HG03565 (cell line): ENCODE measurements around the gene PLIN4.

Experiments used
- ATAC-seq: cut with Tn5 transposase; IDR thresholded peaks from one replicate; pipeline ENCODE4 v1.9.1; 2021; ENCODE audit warnings: mild to moderate bottlenecking, moderate library complexity; ENCODE audit not compliant: unreplicated experiment

Gene PLIN4

DNA sequence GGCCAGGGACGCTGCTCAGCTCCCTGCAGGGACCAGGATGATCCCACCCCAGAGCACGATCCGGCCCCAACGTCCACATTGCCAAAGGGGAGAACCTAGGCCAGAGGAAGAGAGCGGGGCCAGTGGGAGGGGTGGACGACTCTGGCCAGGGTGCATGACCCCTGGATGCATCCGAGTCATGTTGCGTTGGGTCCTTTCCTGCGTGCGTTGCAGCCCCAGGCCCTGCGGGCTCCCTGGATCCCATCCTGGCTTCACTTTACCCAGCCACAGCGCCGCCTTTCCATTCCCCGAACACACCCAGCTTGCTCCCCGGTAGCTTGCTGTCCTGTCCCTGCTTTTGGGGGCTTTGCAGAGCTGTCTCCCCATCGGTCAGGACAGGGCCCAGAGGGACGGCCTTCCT, 10.5 kb downstream of the PLIN4 start:
- no peak for ATAC-seq

DNA sequence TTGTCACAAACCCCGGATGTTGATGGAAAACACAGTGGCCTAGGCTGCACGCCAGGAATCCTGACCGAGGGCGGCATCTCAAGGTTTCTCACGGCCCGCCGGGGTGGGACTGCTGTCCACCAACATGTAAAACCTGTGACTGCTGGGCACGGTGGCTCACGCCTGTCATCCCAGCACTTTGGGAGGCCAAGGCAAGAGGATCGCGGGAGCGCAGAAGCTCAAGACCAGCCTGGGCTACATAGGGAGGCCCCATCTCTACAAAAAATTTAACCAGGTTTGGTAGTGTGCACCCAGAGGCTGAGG, 11.2 kb downstream of the PLIN4 start:
- ATAC-seq: no peak

DNA sequence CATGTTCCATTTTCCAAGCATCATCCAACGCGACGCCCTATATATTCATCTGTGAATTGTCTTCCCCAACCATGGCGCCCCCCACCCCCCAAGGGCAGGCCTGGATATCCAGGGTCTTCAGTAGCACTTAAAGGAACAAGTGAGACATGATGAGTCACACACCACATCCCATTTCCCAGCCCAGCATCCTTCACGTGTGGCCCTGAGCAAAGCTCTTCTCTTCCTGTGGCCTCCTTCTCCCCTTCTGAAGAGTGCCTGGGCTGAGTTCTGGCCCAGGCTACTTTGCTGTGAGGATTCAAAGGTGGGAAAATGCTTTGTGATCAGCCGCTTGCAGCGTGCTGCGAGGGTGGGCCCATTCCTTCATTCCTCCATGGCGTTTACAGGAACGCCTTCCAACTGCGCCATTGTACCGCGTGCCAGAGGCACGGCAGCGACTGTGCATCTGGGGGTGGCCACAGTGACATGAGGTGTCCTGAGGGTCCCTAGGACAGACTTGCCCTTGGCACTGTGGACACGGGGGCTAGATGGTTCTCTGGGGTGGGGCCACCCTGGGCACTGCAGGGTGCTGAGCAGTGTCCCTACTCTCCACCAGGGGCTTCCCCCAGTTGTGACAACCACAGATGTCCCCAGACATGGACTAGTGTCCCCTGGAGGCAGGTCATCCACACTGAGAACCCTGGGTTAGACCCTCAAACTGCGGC, 11.7 kb downstream of the PLIN4 start:
- no peak for ATAC-seq

DNA sequence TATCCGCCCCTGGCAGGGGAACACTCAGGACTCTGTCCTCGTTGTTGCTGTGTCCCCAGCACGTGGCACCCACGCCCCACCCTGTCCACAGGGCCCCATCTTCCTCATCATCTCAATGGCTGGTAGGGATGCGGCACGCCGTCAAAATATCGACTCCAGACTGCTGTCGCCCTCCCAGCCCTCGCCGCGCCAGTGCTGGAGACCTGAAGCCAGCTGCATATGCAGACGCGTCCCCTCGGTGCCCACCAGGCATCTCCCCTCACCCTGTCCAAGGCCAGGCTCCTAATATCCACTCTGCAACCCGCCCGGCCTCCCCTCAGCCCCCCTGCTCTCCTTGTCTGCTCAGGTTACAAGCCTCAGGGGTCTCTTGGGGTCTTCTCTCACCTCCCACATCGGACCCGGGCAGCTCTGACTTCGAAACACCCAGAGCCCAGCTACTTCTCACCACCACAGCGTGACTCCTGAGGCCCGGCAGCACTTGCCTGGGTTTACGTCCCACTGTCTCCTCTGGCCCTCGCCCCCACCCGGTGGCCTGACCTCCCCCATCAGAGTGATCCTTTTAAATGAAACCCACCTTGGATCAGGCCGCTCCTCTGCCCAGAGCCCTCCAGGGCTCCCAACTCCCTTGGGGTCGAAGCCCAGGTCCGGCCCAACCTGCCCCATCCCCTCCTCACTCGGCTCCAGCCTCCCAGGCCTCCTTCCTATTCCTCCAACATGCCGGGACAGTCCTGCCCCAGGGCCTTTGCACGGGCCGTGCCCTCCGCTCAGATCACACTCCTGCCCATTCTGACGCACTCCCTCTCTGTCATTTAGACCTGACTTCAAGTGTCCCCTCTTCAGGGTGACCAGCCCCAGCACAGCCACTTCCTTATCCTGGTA, 12.5 kb downstream of the PLIN4 start:
- no peak for ATAC-seq

DNA sequence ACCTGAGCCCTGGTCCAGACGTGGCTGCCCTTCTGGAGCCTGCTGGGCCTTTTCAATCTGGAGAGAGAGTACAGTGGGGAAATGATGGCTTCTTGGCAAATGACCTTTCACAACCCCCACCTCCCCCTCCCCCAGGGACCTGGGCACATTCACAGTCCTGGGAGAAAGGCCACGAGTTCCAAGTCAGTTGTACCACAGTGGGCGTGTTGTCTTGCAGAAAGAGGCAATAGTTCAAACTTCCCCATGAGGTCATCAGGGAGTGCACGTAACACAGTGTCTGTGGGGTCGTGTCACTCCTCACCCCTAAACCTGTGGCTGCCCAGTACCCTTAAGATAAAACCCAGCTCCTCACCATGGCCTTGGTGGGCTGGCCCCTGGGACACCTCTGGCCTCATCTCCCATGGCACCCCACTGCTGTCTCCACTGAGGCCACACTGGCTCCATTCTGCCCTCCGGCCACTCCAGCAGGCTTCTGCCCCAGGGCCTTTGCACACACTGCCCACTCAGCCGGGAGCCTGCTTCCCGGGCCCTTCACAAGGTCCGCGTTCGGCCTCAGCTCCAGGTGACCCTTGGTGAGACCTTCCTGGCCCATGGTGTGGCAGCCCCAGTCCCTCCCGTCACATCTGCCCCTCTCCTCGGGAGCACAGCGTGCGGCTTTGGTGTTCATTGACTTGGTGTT, 13.3 kb downstream of the PLIN4 start:
- ATAC-seq: no peak

DNA sequence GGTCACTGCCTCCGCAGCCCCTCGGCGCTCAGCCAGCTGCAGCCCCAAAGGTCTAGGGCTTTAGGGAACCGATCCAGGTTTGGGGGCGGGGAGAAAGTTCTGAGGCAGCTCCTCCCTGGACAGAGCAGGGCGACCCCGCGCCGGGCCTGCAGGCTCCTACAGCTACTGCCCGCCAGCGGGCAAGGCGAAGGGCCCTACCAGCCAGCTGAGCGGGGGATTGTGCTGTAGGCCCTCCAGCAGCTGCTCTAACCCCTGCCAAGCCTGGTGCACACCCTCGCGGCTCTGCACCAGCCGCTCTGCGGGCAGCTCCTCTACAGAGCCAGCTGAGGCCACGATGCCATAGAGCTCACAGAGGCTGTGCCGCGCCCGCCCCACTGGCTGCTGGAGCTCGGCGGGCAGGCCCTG, 14.0 kb downstream of the PLIN4 start:
- ATAC-seq: no peak

DNA sequence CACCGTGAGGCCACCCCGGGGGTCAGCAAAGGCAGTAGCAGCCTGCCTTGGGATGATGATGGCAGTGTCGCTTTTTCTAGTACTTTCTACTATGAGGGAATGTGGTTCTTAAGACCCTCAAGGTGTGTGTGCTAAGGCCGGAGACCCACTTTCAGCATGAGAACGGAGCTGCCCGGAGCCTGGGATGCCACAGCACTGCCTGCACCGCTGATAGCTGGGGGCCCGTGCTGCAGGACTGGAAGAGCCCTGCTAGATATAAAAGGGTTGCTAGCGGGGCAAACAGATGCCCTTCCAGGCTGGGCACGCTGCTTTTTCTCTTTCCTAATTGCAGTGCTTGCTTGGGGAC, 14.5 kb downstream of the PLIN4 start:
- no peak for ATAC-seq

DNA sequence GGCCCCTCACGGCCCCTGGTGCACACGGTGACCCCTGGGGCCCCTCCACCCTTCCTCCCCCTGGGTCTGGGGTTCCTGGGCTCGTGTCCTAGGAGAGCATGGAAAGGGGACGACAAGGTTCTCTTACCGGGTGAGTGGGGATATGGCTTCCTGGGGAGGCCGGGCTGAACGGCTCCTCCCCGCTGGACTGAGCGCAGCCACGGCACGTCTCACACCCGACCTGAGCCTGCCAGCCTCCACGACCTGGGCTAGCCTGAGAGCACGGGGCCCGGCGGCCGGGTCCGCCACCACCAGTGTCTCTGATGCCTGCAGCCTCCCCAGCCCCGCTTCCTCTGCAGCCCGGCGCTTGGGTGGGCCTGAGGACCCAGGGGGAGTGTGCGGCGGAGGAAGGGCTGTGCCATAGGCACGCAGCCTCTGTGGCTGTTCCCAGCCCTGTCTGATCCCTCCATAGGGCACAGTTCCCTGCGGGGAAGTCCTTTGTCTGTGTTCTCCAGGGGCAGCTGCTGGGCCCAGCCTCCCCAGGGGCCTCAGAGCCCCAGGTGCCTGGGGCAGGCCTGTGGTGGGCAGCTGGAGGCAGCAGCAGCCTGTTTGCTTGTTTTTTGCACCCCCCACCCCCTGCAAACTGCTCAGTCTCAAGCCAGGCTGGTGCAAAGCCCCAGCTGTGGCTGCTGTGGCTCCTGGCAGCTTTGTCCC, 15.0 kb downstream of the PLIN4 start:
- ATAC-seq: no peak

DNA sequence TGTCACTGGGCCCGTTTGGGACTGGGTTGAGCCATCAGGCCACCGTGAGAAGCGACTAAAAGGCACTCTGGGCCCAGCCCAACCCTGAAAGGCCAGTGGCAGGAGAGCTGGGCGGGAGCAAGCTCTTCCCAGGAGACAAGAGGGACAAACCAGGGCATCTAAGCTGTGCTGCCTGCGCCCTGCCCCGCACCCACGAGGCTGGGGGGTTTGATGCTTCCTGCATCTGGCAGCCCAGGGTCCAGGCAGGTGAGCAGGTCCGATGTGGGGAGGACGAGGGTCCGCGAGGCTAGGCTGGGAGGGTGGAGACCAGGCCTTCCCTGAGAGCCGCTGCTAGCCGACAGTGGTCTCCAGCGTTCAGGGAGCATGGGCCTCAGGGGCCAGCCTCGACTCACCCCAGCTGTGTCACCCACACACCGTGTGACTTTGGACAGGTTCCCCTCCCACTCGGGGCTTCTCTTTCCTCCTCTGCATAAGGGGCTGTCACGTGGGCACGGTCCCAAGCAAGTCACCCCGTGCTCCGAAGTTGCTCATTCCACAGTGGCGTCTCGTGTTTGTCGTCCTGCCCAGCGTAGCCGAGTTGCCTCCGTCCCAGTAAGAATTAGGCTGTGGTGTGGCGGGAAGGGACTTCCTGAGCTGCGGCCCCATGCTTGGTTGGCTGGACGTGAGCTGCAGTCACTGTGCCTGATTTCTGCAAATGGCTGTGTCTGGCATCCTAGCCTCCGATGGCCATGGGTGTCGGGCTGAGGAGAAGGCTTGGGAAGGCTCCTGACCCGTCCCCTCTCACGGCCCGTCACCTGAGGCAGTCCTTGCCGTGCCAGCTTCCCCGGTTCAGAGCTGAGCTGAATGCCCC, 15.8 kb downstream of the PLIN4 start:
- ATAC-seq: no peak

DNA sequence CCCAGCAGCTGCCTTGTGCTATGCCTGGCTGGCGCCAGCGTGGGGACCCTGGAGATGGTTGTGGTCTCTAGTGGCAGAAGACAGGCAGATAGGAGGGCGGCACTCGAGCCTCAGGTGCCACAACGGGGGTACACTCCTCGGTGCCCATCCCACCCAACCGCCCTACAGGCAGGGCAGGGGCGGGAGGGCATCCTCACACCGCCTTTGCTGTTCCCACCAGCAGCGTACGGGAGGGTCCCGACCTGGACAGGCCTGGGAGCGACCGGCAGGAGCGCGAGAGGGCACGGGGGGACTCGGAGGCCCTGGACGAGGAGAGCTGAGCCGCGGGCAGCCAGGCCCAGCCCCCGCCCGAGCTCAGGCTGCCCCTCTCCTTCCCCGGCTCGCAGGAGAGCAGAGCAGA, 16.6 kb downstream of the PLIN4 start:
- no peak for ATAC-seq

DNA sequence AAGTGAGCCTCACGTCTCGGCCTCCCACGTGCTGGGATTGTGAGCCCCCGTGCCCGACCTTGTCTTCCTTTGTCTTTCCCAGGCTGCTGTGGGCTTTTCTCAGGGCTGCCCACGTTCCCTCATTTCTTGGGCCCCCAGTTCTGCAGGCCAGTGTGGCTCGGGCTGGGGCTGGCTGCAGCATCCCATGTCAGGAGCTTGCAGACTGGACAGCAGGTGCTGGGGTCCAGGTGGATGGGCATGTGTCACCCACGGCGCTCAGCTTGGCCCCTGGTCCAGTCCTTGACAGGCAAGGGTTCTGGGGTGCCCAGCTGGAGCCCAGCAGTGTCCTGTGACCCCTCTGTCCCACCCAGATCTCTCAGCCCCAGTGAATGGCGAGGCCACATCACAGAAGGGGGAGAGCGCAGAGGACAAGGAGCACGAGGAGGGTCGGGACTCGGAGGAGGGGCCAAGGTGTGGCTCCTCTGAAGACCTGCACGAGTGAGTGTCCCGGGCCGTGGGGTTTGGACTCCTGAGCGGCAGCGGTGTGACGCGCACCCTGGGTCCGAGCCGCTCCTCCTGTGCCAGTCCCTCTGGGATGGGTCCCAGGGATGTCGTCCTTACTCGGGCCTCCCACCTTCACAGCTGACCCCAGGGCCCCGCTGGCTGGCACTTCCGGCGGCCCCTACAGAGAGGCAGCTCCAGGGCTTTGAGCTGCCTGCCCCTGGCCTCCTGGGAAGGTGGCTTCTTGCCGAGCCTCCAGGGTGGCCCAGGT, 17.3 kb downstream of the PLIN4 start:
- no peak for ATAC-seq

DNA sequence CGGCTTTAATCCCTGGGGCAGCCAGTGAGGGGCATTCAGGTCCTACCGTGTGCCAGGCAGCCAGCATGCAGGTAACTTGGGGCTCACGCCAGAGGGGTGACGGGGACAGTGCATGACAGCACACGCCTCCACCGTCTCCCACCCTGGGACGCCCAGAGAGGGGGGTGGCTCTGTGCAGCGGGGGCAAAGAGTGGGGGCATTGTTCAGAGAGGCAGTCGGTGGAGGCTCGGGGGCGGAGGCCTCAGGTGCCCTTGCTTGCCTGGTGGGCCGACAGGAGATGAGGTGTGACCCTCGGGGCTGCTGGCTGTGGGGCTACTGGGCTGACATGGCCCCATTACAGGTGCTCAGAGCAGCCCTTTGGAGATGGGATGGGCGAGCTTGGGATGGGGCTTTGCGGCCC, 18.4 kb downstream of the PLIN4 start:
- ATAC-seq: no peak

DNA sequence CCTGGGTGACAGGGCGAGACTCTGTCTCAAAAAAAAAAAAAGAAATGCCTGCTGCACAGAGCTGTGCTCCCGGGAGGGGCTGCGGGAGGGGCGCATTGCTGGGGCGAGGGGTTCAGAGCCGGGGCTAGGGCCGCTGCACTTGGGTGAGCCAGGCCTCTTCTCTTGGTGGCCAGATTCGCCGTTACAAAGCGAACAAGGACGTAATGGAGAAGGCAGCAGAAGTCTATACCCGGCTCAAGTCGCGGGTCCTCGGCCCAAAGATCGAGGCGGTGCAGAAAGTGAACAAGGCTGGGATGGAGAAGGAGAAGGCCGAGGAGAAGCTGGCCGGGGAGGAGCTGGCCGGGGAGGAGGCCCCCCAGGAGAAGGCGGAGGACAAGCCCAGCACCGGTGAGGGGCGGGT, 19.0 kb downstream of the PLIN4 start:
- ATAC-seq: no peak

DNA sequence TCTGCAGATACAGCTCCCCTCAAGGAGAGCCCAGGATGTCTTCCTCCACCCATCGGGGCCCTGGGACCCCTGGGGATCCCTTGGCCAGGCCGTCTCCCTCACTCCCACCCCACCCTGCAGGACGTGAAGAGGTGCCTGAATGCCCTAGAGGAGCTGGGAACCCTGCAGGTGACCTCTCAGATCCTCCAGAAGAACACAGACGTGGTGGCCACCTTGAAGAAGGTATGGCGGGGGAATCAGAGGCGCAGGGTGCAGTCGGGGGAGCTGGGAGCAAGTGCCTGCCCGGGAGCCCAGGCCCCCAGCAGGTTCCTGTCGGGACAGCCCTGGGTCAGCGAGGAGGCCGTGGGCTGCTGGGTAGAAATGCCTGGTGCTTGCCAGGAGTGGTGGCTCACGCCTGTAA, 19.6 kb downstream of the PLIN4 start:
- no peak for ATAC-seq

DNA sequence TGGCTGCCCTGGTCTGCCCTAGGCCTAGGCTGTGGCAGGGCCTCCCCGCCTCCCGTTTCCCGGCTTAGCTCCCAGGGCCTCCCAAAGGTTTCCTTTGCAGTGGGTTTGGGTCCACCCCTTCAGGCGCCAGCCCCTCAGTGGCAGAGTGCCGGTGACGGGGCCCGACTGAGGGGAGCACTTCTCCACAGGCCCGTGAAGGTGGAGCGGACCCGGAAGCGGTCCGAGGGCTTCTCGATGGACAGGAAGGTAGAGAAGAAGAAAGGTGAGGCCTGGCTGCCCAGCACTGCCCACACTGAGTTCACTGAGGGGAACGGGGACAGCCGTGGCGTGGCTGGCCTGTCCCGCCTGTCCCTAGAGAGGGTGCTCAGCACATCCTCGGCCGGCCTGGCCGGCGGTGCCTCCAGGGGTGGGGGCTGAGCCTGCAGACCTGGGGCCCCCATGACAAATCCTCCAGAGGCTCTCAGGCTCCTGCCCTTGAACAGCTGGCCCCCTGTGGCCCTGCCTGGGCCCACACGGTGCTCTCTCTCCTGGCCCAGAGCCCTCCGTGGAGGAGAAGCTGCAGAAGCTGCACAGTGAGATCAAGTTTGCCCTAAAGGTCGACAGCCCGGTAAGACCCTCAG, 20.4 kb downstream of the PLIN4 start:
- no peak for ATAC-seq

DNA sequence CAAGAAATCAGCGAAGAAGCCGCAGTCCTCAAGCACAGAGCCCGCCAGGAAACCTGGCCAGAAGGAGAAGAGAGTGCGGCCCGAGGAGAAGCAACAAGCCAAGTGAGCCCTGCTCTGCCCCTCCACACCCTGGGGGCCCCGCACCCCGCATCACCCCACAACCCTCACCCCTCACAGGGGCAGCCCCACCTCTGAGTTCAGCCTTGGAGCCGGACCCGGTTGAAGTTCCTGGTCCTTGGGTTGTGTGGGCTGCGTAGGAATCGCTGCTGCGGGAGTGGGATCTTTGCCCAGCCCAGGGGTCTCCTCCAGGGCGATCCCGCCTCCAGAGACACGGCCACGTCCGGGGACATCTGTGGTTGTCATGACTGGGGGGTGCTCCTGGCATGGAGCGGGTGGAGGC, 22.0 kb downstream of the PLIN4 start:
- ATAC-seq: no peak

DNA sequence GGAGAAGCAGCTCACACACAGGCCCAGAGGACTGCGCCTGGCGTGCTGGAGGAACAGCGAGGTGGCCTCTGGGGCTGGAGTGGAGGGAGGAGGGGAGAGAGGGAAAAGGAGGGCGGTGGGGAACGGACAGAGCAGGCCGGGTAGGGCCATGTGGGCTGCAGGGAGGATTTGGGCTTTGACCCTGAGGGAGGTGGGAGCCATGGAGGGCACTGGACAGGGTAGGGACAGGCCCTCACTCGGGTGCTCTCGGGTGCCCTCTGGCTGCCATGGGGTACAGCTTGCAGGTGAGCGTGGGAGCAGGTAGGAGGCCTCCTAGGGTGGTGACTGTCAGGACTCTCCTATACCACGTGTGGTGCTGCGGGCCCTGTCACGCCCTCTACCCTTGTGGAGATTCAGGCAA, 22.8 kb downstream of the PLIN4 start:
- ATAC-seq: no peak

DNA sequence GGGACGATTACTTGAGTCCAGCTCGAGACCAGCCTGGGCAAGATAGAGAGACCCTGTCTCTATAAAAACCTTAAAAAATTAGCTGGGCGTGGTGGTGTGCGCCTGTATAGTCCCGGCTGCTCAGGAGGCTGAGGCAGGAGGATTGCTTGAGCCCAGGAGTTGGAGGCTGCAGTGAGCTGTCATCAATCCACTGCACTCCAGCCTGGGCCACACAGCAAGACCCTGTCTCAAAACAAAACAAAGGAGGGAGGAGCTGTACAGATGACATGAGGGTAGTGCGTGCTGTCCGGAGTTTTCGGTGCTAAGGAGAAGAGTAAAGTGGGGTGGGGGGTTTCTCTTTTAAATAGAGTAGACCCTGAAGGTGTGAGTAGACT, 23.6 kb downstream of the PLIN4 start:
- no peak for ATAC-seq

DNA sequence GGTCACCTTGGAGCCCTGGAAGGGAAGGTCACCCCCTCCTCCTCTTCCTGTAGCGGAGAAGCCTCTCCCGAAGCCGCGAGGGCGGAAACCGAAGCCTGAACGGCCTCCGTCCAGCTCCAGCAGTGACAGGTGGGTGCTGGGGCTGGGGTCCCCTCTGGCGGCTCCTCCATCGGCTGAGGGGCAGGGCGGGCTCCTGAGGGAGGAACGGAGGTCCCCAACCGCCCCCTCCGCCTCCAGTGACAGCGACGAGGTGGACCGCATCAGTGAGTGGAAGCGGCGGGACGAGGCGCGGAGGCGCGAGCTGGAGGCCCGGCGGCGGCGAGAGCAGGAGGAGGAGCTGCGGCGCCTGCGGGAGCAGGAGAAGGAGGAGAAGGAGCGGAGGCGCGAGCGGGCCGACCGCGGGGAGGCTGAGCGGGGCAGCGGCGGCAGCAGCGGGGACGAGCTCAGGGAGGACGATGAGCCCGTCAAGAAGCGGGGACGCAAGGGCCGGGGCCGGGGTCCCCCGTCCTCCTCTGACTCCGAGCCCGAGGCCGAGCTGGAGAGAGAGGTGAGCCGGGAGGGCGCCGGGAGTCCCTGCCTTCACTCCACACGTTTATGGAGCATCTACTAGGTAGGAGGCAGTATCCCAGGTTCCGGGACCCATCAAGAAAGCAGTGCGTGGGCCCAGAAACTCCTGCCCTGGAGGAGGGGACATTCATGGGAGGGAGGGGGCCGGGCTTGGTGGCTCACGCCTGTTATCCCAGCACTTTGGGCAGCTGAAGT, 24.2 kb downstream of the PLIN4 start:
- ATAC-seq: no peak
